ENCODE data around the gene FAM153A. TPM values are rescaled to one million over a fixed set of nuclear protein-coding genes. Genes with fewer than 3 reads are reported as not detected.
"Not testable (repeated sequence)": the region's sequence is repeated elsewhere in the genome, so short reads cannot be mapped to it uniquely, and the experiment has no call there.

Gene FAM153A
- total and polyA plus RNA-seq, 7 experiments from 2014 or later, result 1.2 to 166 (median 30.3) TPM

GRCh38 chr5:177812160-177812743 lies 29.6 kb upstream of the FAM153A start:
- H3K27me3 ChIP-seq (ENCODE audit: control insufficient read depth in 2 of 2, insufficient read depth in 2 of 2, low read length in 2 of 2); H3K4me3 ChIP-seq (ENCODE audit: low read length); H3K4me3 Mint-ChIP-seq; H3K36me3 ChIP-seq (ENCODE audit: control insufficient read depth in 2 of 3, insufficient read depth in 3 of 3, low read length in 3 of 3); CTCF ChIA-PET; POLR2A ChIA-PET; H3K9me3 ChIP-seq (ENCODE audit: control insufficient read depth in 2 of 3, low read length in 3 of 3); H3K36me3 Mint-ChIP-seq; H3K4me1 ChIP-seq (ENCODE audit: control insufficient read depth in 2 of 2, insufficient read depth in 2 of 2, low read length in 2 of 2); H3K27me3 Mint-ChIP-seq; H3K4me1 Mint-ChIP-seq; intact Hi-C loops (cut with micrococcal nuclease); H3K27ac ChIP-seq (ENCODE audit: low read depth, low read length); H3K9me3 Mint-ChIP-seq: not testable (repeated sequence)
- ATAC-seq, result peak; percentile 67
- peak in 6 of 9 donors; percentile 22 to 47 (median 38) for DNase-seq
- peak overlapping the region in 2 of 9 donors; percentile 38 to 65 for H3K27ac Mint-ChIP-seq

DNA sequence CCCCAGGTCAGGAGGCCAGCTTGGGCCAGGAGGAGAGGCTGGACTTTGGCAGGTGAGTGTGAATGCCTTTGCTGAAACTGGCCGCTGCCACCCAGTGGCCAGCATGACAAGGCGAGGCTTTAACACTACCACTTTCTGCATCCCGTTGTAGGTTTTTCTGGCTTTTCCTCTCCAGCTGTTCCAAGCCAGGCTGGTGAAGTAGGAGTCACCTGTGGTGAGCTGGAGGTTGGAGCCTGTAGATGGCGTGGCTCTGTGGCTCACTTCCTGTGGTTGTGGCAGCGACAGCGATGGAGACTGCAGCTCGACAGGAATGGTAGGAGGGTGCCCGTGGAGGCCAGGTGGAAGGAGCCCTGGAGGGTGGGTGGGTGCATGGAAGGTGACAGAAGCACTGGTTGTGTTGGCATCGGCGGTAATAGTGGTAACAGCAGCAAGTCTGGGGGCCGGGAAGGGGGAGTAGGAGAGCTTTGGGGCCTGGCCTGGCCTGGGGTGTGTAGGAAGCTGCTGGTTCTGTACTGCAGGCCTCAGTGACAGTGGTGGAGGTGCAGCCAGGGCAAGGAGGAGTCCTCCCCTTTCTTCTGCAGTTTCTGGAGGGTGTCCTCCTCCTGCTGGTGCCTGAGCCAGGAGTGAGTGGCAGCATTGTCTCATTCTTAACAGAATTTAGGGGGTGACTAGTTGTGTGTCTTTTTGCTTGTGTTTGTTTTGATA lies 26.7 kb upstream of the FAM153A start:
- POLR2A ChIA-PET, result not testable (repeated sequence)
- Mint-ChIP-seq H3K27ac (peak overlapping the region in 5 of 9 donors; percentile 69 to 87 (median 80)), H3K4me3 (peak overlapping the region in 9 of 10 donors; percentile 41 to 81 (median 68))

DNA sequence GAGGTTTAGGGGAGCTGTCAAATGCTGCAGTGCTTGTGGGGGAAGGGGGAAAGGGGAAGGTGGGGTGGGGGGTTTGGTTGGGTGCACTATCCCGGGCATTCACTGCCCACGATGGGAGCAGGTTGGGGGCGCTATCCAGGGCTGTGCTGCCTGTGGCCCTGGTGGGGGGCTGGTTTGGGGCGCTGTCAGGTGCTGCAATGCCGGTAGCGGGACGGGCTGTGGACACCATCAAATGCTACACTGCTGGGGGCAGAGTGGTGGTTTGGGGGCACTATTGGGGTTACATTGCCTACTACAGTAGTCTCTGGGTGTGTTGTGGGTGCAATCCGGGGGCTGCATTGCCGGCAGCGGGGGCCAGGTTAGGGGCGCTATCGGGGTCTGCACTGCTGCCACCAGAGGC lies 25.7 kb upstream of the FAM153A start:
- H3K9me3 ChIP-seq (ENCODE audit: control insufficient read depth in 2 of 3, low read length in 3 of 3); CTCF ChIA-PET; H3K9me3 Mint-ChIP-seq; H3K4me3 ChIP-seq (ENCODE audit: low read length); H3K36me3 ChIP-seq (ENCODE audit: control insufficient read depth in 2 of 3, insufficient read depth in 3 of 3, low read length in 3 of 3); H3K4me1 ChIP-seq (ENCODE audit: control insufficient read depth in 2 of 2, insufficient read depth in 2 of 2, low read length in 2 of 2); DNase-seq; H3K36me3 Mint-ChIP-seq; ATAC-seq; H3K27me3 Mint-ChIP-seq; intact Hi-C loops (cut with micrococcal nuclease); H3K27ac ChIP-seq (ENCODE audit: low read depth, low read length); H3K27me3 ChIP-seq (ENCODE audit: control insufficient read depth in 2 of 2, insufficient read depth in 2 of 2, low read length in 2 of 2); POLR2A ChIA-PET: not testable (repeated sequence)
- peaks cover 0 to 23% (median 5%) of the 10 kb centered on the region in 7 donors for H3K4me1 Mint-ChIP-seq
- H3K27ac Mint-ChIP-seq, result peak overlapping the region in 4 of 9 donors; percentile 25 to 81 (median 47)
- H3K4me3 Mint-ChIP-seq, result peak overlapping the region in 2 of 10 donors; percentile 21 to 66

More for the DNA sequence above, 26.7 kb upstream of the FAM153A start:
- H3K4me1 Mint-ChIP-seq, result peaks cover 0 to 18% (median 7%) of the 10 kb centered on the region in 7 donors
- peak overlapping the region; percentile 53 for H3K27ac ChIP-seq (ENCODE audit: low read depth, low read length)
- ATAC-seq (peak; percentile 74), DNase-seq (peak in 8 of 9 donors; percentile 25 to 55 (median 48))
- H3K4me1 ChIP-seq (ENCODE audit: control insufficient read depth in 2 of 2, insufficient read depth in 2 of 2, low read length in 2 of 2); H3K36me3 Mint-ChIP-seq; H3K27me3 Mint-ChIP-seq; CTCF ChIA-PET; H3K4me3 ChIP-seq (ENCODE audit: low read length); H3K36me3 ChIP-seq (ENCODE audit: control insufficient read depth in 2 of 3, insufficient read depth in 3 of 3, low read length in 3 of 3); H3K27me3 ChIP-seq (ENCODE audit: control insufficient read depth in 2 of 2, insufficient read depth in 2 of 2, low read length in 2 of 2); intact Hi-C loops (cut with micrococcal nuclease); H3K9me3 Mint-ChIP-seq; H3K9me3 ChIP-seq (ENCODE audit: control insufficient read depth in 2 of 3, low read length in 3 of 3): not testable (repeated sequence)

DNA sequence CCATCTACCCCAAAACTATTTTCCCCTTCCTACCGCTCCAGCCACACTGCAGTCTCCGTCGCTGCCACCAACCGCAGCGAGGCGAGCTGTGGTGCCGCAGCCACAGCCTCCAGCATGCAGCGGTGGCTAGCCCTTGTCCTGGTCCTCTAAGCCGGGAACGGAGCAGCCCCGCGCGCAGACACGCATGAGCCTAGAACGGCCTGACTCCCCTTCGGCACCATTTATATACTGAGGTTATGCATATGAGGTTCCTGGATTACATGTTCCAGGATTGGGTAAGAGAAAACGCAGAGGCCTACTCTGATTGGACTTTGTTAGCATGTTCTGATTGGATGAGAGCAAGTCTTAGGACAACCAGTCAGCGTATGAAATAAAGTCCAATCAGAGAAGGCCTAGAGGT lies 24.6 kb upstream of the FAM153A start:
- H3K9me3 ChIP-seq (ENCODE audit: control insufficient read depth in 2 of 3, low read length in 3 of 3); CTCF ChIA-PET; H3K9me3 Mint-ChIP-seq; H3K4me3 ChIP-seq (ENCODE audit: low read length); H3K27me3 ChIP-seq (ENCODE audit: control insufficient read depth in 2 of 2, insufficient read depth in 2 of 2, low read length in 2 of 2); intact Hi-C loops (cut with micrococcal nuclease); H3K27me3 Mint-ChIP-seq; POLR2A ChIA-PET; ATAC-seq; H3K27ac ChIP-seq (ENCODE audit: low read depth, low read length); H3K36me3 ChIP-seq (ENCODE audit: control insufficient read depth in 2 of 3, insufficient read depth in 3 of 3, low read length in 3 of 3); H3K4me1 ChIP-seq (ENCODE audit: control insufficient read depth in 2 of 2, insufficient read depth in 2 of 2, low read length in 2 of 2); DNase-seq; H3K36me3 Mint-ChIP-seq: not testable (repeated sequence)
- H3K27ac Mint-ChIP-seq, result peak overlapping the region in 5 of 9 donors; percentile 45 to 89 (median 68)
- H3K4me1 Mint-ChIP-seq, result peaks cover 0 to 25% (median 5%) of the 10 kb centered on the region in 7 donors
- peak overlapping the region in 1 of 10 donors; percentile 41 for H3K4me3 Mint-ChIP-seq

GRCh38 chr5:177801427-177801826 lies 18.7 kb upstream of the FAM153A start:
- H3K9me3 ChIP-seq (ENCODE audit: control insufficient read depth in 2 of 3, low read length in 3 of 3); POLR2A ChIA-PET; H3K4me3 ChIP-seq (ENCODE audit: low read length); H3K27ac ChIP-seq (ENCODE audit: low read depth, low read length); H3K36me3 ChIP-seq (ENCODE audit: control insufficient read depth in 2 of 3, insufficient read depth in 3 of 3, low read length in 3 of 3); H3K9me3 Mint-ChIP-seq; H3K4me1 ChIP-seq (ENCODE audit: control insufficient read depth in 2 of 2, insufficient read depth in 2 of 2, low read length in 2 of 2); CTCF ChIA-PET; intact Hi-C loops (cut with micrococcal nuclease); DNase-seq; H3K27me3 ChIP-seq (ENCODE audit: control insufficient read depth in 2 of 2, insufficient read depth in 2 of 2, low read length in 2 of 2); H3K36me3 Mint-ChIP-seq; H3K27me3 Mint-ChIP-seq: not testable (repeated sequence)
- ATAC-seq, result peak; percentile 51
- peaks cover 0 to 20% (median 3%) of the 10 kb centered on the region in 7 donors for H3K4me1 Mint-ChIP-seq
- peak overlapping the region in 6 of 9 donors; percentile 21 to 93 (median 70) for H3K27ac Mint-ChIP-seq
- H3K4me3 Mint-ChIP-seq, result peak overlapping the region in 3 of 10 donors; percentile 37 to 55 (median 51)

GRCh38 chr5:177798237-177798840 lies 15.6 kb upstream of the FAM153A start:
- POLR2A ChIA-PET; H3K36me3 ChIP-seq (ENCODE audit: control insufficient read depth in 2 of 3, insufficient read depth in 3 of 3, low read length in 3 of 3); H3K27ac ChIP-seq (ENCODE audit: low read depth, low read length); H3K9me3 ChIP-seq (ENCODE audit: control insufficient read depth in 2 of 3, low read length in 3 of 3); H3K4me1 ChIP-seq (ENCODE audit: control insufficient read depth in 2 of 2, insufficient read depth in 2 of 2, low read length in 2 of 2); H3K36me3 Mint-ChIP-seq; H3K4me3 Mint-ChIP-seq; H3K27me3 Mint-ChIP-seq; H3K9me3 Mint-ChIP-seq; CTCF ChIA-PET; intact Hi-C loops (cut with micrococcal nuclease); H3K4me3 ChIP-seq (ENCODE audit: low read length); H3K27me3 ChIP-seq (ENCODE audit: control insufficient read depth in 2 of 2, insufficient read depth in 2 of 2, low read length in 2 of 2); H3K27ac Mint-ChIP-seq: not testable (repeated sequence)
- H3K4me1 Mint-ChIP-seq, result peaks cover 0 to 15% (median 6%) of the 10 kb centered on the region in 7 donors
- ATAC-seq, result peak; percentile 46
- DNase-seq, result peak in 6 of 9 donors; percentile 13 to 32 (median 26)

Data from naive thymus-derived CD4-positive, alpha-beta T cell (primary cell).